ENCODE data around the gene SPSB3. TPM values are rescaled to one million over a fixed set of nuclear protein-coding genes. Genes with fewer than 3 reads are reported as not detected.

Gene SPSB3
- total and polyA plus RNA-seq, 2 of the 13 experiments (the other 11 are each of a cell fraction or from before 2014, with no cell fraction given), result 13.2 to 21.9 TPM

DNA sequence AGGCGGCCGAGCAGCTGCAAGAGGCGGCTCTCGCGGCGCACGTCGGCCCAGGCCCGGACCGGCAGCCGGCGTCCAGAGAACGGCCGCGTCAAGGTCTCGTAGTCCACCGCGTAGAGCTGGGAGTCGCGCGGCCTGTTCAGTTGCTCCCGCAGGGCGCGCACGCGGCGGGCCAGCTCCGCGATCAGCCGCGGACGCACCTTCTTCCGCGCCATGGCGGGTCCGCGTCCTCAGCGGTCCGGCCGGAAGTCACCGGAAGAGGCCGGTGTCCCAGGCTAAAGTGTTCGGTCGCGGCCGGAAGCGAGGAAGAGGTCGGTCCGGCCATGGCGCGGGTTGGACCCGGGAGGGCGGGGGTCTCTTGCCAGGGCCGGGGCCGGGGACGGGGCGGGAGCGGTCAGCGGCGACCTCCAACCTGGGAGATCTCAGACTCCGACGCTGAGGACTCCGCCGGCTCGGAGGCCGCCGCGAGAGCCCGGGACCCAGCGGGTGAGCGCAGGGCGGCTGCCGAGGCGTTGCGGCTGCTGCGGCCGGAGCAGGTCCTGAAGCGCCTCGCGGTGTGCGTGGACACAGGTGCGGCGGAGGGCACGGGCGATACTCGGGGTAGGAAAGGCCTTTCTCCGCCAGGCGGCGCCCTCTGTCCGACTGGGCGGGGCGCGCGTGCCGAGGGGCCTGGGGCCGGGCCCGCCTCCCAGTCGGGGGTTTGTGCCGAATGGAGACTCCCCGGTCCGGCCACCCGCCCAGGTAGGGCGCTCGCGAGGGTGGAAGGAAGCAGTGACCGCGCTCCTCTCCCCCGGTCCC is 9.3 kb downstream of the SPSB3 start, which contains the start of gene MRPS34 (continued):
- TF ChIP-seq ZNF17 (CRISPR knock-in tag; IDR thresholded peaks at IDR 0.05) (no peak), ZNF20 (CRISPR knock-in tag; IDR thresholded peaks at IDR 0.05) (no peak), ZNF678 (CRISPR knock-in tag; IDR thresholded peaks at IDR 0.05) (no peak; the same call in none of the 2 replicates), SYNCRIP (IDR thresholded peaks at IDR 0.05; ENCODE audit: insufficient read depth, low read depth, low read length) (no peak), TRIM24 (CRISPR knock-in tag; IDR thresholded peaks at IDR 0.05) (no peak), ZNF550 (CRISPR knock-in tag; IDR thresholded peaks at IDR 0.05; ENCODE audit: borderline replicate concordance) (0 out of 2 replicates have a peak, but pooled peaks have one; percentile 7), GZF1 (CRISPR knock-in tag; IDR thresholded peaks at IDR 0.05) (no peak), ZNF552 (CRISPR knock-in tag; IDR thresholded peaks at IDR 0.05; ENCODE audit: borderline replicate concordance) (no peak; the same call in 1 of the 2 replicates), KLF9 (CRISPR knock-in tag; IDR thresholded peaks at IDR 0.05; ENCODE audit: low read depth) (0 out of 2 replicates have a peak, but pooled peaks have one; percentile 39)
- TF ChIP-seq, protein P1, sequence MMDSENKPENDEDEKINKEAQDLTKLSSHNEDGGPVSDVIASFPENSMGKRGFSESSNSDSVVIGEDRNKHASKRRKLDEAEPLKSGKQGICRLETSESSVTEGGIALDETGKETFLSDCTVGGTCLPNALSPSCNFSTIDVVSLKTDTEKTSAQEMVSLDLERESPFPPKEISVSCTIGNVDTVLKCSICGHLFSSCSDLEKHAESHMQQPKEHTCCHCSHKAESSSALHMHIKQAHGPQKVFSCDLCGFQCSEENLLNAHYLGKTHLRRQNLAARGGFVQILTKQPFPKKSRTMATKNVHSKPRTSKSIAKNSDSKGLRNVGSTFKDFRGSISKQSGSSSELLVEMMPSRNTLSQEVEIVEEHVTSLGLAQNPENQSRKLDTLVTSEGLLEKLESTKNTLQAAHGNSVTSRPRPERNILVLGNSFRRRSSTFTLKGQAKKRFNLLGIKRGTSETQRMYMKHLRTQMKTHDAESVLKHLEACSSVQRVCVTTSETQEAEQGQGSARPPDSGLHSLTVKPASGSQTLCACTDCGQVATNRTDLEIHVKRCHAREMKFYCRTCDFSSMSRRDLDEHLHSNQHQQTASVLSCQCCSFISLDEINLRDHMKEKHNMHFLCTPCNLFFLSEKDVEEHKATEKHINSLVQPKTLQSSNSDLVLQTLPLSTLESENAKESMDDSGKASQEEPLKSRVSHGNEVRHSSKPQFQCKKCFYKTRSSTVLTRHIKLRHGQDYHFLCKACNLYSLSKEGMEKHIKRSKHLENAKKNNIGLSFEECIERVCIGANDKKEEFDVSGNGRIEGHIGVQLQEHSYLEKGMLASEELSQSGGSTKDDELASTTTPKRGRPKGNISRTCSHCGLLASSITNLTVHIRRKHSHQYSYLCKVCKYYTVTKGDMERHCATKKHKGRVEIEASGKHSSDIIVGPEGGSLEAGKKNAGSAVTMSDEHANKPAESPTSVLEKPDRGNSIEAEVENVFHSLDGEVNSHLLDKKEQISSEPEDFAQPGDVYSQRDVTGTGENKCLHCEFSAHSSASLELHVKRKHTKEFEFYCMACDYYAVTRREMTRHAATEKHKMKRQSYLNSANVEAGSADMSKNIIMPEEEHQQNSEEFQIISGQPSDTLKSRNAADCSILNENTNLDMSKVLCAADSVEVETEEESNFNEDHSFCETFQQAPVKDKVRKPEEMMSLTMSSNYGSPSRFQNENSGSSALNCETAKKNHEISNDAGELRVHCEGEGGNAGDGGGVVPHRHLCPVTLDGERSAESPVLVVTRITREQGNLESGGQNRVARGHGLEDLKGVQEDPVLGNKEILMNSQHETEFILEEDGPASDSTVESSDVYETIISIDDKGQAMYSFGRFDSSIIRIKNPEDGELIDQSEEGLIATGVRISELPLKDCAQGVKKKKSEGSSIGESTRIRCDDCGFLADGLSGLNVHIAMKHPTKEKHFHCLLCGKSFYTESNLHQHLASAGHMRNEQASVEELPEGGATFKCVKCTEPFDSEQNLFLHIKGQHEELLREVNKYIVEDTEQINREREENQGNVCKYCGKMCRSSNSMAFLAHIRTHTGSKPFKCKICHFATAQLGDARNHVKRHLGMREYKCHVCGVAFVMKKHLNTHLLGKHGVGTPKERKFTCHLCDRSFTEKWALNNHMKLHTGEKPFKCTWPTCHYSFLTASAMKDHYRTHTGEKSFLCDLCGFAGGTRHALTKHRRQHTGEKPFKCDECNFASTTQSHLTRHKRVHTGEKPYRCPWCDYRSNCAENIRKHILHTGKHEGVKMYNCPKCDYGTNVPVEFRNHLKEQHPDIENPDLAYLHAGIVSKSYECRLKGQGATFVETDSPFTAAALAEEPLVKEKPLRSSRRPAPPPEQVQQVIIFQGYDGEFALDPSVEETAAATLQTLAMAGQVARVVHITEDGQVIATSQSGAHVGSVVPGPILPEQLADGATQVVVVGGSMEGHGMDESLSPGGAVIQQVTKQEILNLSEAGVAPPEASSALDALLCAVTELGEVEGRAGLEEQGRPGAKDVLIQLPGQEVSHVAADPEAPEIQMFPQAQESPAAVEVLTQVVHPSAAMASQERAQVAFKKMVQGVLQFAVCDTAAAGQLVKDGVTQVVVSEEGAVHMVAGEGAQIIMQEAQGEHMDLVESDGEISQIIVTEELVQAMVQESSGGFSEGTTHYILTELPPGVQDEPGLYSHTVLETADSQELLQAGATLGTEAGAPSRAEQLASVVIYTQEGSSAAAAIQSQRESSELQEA (CRISPR knock-in tag; IDR thresholded peaks at IDR 0.05; ENCODE audit: not compliant biosample characterization), result no peak
- TF ChIP-seq, protein P2, sequence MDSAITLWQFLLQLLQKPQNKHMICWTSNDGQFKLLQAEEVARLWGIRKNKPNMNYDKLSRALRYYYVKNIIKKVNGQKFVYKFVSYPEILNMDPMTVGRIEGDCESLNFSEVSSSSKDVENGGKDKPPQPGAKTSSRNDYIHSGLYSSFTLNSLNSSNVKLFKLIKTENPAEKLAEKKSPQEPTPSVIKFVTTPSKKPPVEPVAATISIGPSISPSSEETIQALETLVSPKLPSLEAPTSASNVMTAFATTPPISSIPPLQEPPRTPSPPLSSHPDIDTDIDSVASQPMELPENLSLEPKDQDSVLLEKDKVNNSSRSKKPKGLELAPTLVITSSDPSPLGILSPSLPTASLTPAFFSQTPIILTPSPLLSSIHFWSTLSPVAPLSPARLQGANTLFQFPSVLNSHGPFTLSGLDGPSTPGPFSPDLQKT (CRISPR knock-in tag; IDR thresholded peaks at IDR 0.05; ENCODE audit: borderline replicate concordance), result peak; percentile 80; the same call in 1 of the 2 replicates
- TF ChIP-seq, protein P3, sequence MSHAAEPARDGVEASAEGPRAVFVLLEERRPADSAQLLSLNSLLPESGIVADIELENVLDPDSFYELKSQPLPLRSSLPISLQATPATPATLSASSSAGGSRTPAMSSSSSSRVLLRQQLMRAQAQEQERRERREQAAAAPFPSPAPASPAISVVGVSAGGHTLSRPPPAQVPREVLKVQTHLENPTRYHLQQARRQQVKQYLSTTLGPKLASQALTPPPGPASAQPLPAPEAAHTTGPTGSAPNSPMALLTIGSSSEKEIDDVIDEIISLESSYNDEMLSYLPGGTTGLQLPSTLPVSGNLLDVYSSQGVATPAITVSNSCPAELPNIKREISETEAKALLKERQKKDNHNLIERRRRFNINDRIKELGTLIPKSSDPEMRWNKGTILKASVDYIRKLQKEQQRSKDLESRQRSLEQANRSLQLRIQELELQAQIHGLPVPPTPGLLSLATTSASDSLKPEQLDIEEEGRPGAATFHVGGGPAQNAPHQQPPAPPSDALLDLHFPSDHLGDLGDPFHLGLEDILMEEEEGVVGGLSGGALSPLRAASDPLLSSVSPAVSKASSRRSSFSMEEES (CRISPR knock-in tag; IDR thresholded peaks at IDR 0.05), result no peak
- TF ChIP-seq, protein P4, sequence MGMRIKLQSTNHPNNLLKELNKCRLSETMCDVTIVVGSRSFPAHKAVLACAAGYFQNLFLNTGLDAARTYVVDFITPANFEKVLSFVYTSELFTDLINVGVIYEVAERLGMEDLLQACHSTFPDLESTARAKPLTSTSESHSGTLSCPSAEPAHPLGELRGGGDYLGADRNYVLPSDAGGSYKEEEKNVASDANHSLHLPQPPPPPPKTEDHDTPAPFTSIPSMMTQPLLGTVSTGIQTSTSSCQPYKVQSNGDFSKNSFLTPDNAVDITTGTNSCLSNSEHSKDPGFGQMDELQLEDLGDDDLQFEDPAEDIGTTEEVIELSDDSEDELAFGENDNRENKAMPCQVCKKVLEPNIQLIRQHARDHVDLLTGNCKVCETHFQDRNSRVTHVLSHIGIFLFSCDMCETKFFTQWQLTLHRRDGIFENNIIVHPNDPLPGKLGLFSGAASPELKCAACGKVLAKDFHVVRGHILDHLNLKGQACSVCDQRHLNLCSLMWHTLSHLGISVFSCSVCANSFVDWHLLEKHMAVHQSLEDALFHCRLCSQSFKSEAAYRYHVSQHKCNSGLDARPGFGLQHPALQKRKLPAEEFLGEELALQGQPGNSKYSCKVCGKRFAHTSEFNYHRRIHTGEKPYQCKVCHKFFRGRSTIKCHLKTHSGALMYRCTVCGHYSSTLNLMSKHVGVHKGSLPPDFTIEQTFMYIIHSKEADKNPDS (CRISPR knock-in tag; IDR thresholded peaks at IDR 0.05), result peak; percentile 95
- TF ChIP-seq, protein P5, sequence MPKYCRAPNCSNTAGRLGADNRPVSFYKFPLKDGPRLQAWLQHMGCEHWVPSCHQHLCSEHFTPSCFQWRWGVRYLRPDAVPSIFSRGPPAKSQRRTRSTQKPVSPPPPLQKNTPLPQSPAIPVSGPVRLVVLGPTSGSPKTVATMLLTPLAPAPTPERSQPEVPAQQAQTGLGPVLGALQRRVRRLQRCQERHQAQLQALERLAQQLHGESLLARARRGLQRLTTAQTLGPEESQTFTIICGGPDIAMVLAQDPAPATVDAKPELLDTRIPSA (CRISPR knock-in tag; IDR thresholded peaks at IDR 0.05; ENCODE audit: borderline replicate concordance), result no peak

All from HepG2 (cell line).